K562 (cell line): ENCODE data around the gene MEA1.

Source experiments
- ATF3 ChIP-seq, 2 experiments: fragments of 450-650 bp in 1 of 2; sonication (generic) in 1 of 2; formaldehyde crosslinking in 1 of 2; IDR thresholded peaks in 1 of 2; conservative IDR thresholded peaks in 1 of 2; 2 replicates each; pipeline versions ENCODE4 v1.6.1 to v1.8.1; 2016 to 2023; ENCODE audit warnings: mild to moderate bottlenecking in 2 of 2, moderate library complexity in 2 of 2, inconsistent platforms in 1 of 2, missing genetic modification reagents in 1 of 2
- CCAR2 ChIP-seq: fragments of 200-400 bp; formaldehyde crosslinking; IDR thresholded peaks from 2 replicates; pipeline ENCODE4 v1.6.1; 2017; ENCODE audit warnings: mild to moderate bottlenecking, low read depth, low read length
- CTCF ChIP-seq, 3 experiments: IDR thresholded peaks in 2 of 3; conservative IDR thresholded peaks in 1 of 3; 2 replicates each; pipeline ENCODE4 v1.5.1; 2011 to 2012; ENCODE audit warnings: low read length in 3 of 3, mild to moderate bottlenecking in 3 of 3, control low read depth in 2 of 3, improper control_type of control experiment in 1 of 3, inconsistent platforms in 1 of 3, low read depth in 1 of 3, mixed read lengths in 1 of 3, moderate library complexity in 1 of 3; ENCODE audit not compliant: insufficient read depth in 2 of 3
- HDAC6 ChIP-seq: IDR thresholded peaks from 2 replicates; pipeline ENCODE4 v1.6.1; 2012; ENCODE audit warnings: low read depth, mild to moderate bottlenecking, control low read depth, inconsistent platforms, low read length, moderate library complexity
- MIER1 ChIP-seq: fragments of 450-650 bp; IDR thresholded peaks from 2 replicates; pipeline ENCODE4 v1.6.1; 2016; ENCODE audit warnings: antibody characterized with exemption, mild to moderate bottlenecking, low read depth
- MTA3 ChIP-seq: fragments of 450-650 bp; formaldehyde crosslinking; IDR thresholded peaks from 2 replicates; pipeline ENCODE4 v1.6.1; 2017; ENCODE audit warnings: mild to moderate bottlenecking, borderline replicate concordance
- STAT5B ChIP-seq: fragments of 250-450 bp; sonication (Bioruptor Pico); IDR thresholded peaks from 2 replicates; pipeline ENCODE4 v1.8.0; 2021; ENCODE audit warnings: mild to moderate bottlenecking, inconsistent platforms
- TAF1 ChIP-seq: IDR thresholded peaks from 2 replicates; pipeline ENCODE4 v1.6.1; 2011; ENCODE audit warnings: mild to moderate bottlenecking, low read length, moderate library complexity; ENCODE audit not compliant: insufficient read depth, control insufficient read depth, severe bottlenecking; ENCODE audit errors: extremely low read depth
- TCFL5 ChIP-seq: fragments of 250-450 bp; sonication (Bioruptor Pico); conservative IDR thresholded peaks from 2 replicates; pipeline ENCODE4 v1.6.1; 2021; ENCODE audit warnings: mild to moderate bottlenecking, moderate library complexity, matching md5 sums
- USF2 ChIP-seq: sonication (generic); formaldehyde crosslinking; IDR thresholded peaks from 2 replicates; pipeline ENCODE4 v1.5.0; 2020; ENCODE audit warnings: missing genetic modification reagents
- ZNF134 ChIP-seq: fragments of 250-450 bp; sonication (Bioruptor Pico); conservative IDR thresholded peaks from 2 replicates; pipeline ENCODE4 v1.4.0; 2020
- ZNF507 ChIP-seq: conservative IDR thresholded peaks from 2 replicates; pipeline ENCODE4 v1.6.1; 2017; ENCODE audit warnings: missing genetic modification characterization, missing compliant biosample characterization

GRCh38 chr6:43033496-43034189, 19.9 kb upstream of the MEA1 start:
- no peak for TF ChIP-seq CTCF (IDR thresholded peaks at IDR 0.05 in 2 of 3, conservative IDR thresholded peaks at IDR 0.05 in 1 of 3; ENCODE audit: insufficient read depth in 2 of 3, low read depth in 1 of 3, low read length in 3 of 3)
- no peak for TF ChIP-seq CCAR2
- no peak for TF ChIP-seq MTA3
- no peak for TF ChIP-seq MIER1
- no peak for TF ChIP-seq HDAC6
- TF ChIP-seq STAT5B (CRISPR knock-in tag): no peak
- no peak for TF ChIP-seq TCFL5 (CRISPR knock-in tag)
- TF ChIP-seq ZNF507 (tag): no peak
- TF ChIP-seq TAF1: no peak
- TF ChIP-seq ATF3 (IDR thresholded peaks at IDR 0.05): no peak
- no peak for TF ChIP-seq ATF3 (CRISPR knock-in tag; conservative IDR thresholded peaks at IDR 0.05)
- no peak for TF ChIP-seq USF2 (CRISPR knock-in tag)
- no peak for TF ChIP-seq ZNF134 (CRISPR knock-in tag)
